ENCODE results near the gene AK3. TPM values are rescaled to one million over a fixed set of nuclear protein-coding genes. Genes with fewer than 3 reads are reported as not detected.

AK3 gene
- total RNA-seq, 6 donors from 2014 or later: 33.2 to 81.2 (median 51.7) TPM

DNA sequence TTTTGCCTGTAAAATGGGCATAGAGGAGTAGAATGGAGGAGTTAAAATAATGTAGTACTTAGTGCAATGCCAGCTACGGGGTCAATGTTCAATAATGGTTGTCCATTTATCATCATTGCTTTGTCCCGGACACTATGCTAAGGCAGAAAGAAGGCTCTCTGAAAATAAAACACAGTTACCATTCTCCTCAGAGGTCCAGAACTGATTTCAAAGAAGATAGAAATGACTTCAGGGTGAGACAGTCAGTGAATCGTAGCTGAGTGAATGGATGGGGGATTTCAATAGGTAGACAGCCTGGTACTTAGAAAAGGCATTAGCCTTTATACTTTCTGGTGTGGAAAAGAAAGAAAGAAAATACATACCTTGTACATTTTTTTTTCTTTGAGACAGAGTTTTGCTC, 1.2 kb upstream of the AK3 start:
- WGBS, 2 donors: 42 to 64% methylated on average over 3 of the region's 3 CpGs
- H3K27me3 ChIP-seq: no peaks in the 10 kb centered on the region
- H3K36me3 ChIP-seq: no peaks in the 10 kb centered on the region
- H3K9me3 ChIP-seq: no peaks in the 10 kb centered on the region
- ATAC-seq (ENCODE audit: low FRiP score in 2 of 2) (no peak), DNase-seq (no peak)
- H3K4me1 ChIP-seq: peaks cover 10 to 29% (median 21%) of the 10 kb centered on the region in 4 donors
- H3K4me3 ChIP-seq: peak overlapping the region in 2 of 4 donors; percentile 88 to 95
- peak overlapping the region; percentile 84 to 98 (median 96) for H3K27ac ChIP-seq
- TF ChIP-seq POLR2A (IDR thresholded peaks at IDR 0.05) (no peak), POLR2AphosphoS5 (IDR thresholded peaks at IDR 0.05) (no peak), EP300 (IDR thresholded peaks at IDR 0.05) (no peak), CTCF (IDR thresholded peaks at IDR 0.05) (no peak)

DNA sequence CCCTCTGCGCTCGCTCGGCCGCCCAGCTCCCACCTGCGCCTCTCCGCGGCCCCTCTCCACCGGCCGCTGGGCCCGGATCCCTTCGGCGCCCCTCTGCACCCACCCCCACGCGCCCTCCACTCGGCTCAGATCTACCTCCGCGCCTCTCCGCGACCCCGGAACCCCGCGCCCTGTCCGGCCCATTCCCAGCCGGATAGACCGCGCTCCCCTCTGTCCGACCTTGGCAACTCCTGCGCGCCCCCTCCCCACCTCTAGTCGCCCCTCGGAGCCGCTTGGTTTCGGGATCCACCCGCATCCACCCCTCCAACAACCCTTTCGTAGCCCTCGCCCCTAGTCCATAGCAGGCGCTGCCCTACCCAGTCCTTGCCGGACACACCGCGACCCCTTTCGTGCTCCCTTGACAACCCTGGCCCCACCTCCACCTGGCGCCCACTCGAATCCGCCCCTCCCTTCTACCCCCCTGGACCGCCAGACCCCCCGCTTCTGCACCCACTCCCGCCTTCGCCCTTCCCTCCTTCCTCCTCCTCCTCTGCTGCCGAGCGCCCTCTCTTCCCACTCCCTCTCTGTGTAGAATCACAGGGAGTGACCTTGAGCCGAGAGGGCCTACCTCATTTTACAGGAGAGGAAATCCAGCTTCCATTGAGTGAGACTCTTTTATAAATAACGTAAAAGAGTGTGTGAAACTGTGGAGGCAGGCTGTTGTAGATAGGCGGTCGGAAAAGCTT, 525 bp upstream of the AK3 start:
- Histone ChIP-seq H3K4me1 (peaks cover 10 to 29% (median 21%) of the 10 kb centered on the region in 4 donors), H3K27me3 (no peaks in the 10 kb centered on the region), H3K9me3 (no peaks in the 10 kb centered on the region), H3K4me3 (peak overlapping the region; percentile 87 to 97 (median 92)), H3K36me3 (no peaks in the 10 kb centered on the region), H3K27ac (peak overlapping the region; percentile 84 to 98 (median 96))
- peak in 1 of 2 donors; percentile 43 for DNase-seq
- peak; percentile 62 to 63 for ATAC-seq (ENCODE audit: low FRiP score in 2 of 2)
- 2 to 3% methylated on average over 39 to 44 of the region's 54 CpGs for WGBS, 2 donors
- no peak for TF ChIP-seq CTCF (IDR thresholded peaks at IDR 0.05)
- no peak for TF ChIP-seq POLR2AphosphoS5 (IDR thresholded peaks at IDR 0.05)
- no peak for TF ChIP-seq EP300 (IDR thresholded peaks at IDR 0.05)
- TF ChIP-seq POLR2A (IDR thresholded peaks at IDR 0.05): no peak

DNA sequence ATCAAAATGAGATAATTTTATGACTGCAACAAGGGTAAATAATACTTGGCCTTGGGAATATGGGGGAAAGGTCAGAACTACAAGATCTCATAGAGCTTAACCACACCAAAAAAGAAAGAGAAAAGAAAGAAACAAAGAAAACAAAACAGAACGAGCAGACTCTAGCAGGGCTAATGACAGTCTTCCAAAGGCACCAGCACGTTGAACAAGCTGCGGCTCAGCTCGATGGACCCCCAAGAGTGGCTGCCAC, 689 bp downstream of the AK3 start:
- no peak for TF ChIP-seq POLR2A (IDR thresholded peaks at IDR 0.05)
- TF ChIP-seq POLR2AphosphoS5 (IDR thresholded peaks at IDR 0.05): no peak
- TF ChIP-seq CTCF (IDR thresholded peaks at IDR 0.05): no peak
- no peak for TF ChIP-seq EP300 (IDR thresholded peaks at IDR 0.05)
- no peak for ATAC-seq (ENCODE audit: low FRiP score in 2 of 2)
- 0 to 1% methylated on average over 4 of the region's 4 CpGs for WGBS, 2 donors
- Histone ChIP-seq H3K27me3 (no peaks in the 10 kb centered on the region), H3K36me3 (no peaks in the 10 kb centered on the region), H3K27ac (peak overlapping the region; percentile 84 to 98 (median 96)), H3K4me3 (peak overlapping the region; percentile 87 to 97 (median 92)), H3K4me1 (peaks cover 10 to 29% (median 21%) of the 10 kb centered on the region in 4 donors), H3K9me3 (no peaks in the 10 kb centered on the region)
- DNase-seq: no peak

DNA sequence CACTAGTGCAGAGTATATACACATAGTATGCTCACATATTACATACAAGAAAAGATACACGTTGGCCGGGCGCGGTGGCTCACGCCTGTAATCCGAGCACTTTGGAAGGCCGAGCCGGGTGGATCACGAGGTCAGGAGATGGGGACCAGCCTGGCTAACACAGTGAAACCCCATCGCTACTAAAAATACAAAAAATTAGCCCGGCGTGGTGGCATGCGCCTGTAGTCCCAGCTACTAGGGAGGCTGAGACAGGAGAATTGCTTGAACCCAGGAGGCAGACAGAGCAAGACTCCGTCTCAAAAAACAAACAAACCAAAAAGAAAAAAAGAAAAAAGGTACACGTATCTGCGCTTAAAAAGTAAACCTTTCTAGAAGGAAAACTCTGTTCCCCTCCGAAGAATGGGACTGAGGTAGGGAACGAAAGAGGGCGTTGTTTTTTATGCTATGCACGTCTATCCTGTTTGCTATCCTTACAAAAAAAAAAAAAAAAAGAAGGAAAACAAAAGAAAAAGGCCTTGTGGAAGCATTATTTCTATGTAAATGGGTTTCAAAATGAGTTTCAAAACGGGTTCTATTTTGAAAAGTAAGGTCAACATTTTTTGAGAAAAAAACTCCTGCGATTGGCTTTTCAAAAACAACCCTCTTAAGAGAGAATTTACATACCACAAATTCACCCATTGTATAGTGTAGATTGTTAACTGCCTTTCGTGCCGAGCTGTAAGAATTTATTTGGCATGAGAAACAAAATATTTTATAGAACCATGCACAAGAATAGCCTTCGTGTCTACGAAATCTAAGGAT, 1.2 kb downstream of the AK3 start:
- no peaks in the 10 kb centered on the region for H3K36me3 ChIP-seq
- no peaks in the 10 kb centered on the region for H3K9me3 ChIP-seq
- H3K27ac ChIP-seq: peak overlapping the region; percentile 84 to 98 (median 96)
- peak overlapping the region; percentile 87 to 97 (median 92) for H3K4me3 ChIP-seq
- TF ChIP-seq POLR2A (IDR thresholded peaks at IDR 0.05) (no peak), CTCF (IDR thresholded peaks at IDR 0.05) (no peak), POLR2AphosphoS5 (IDR thresholded peaks at IDR 0.05) (no peak), EP300 (IDR thresholded peaks at IDR 0.05) (no peak)
- DNase-seq (peak; percentile 47 to 50), ATAC-seq (ENCODE audit: low FRiP score in 2 of 2) (no peak)
- 22 to 26% methylated on average over 26 of the region's 26 CpGs for WGBS, 2 donors
- H3K27me3 ChIP-seq: no peaks in the 10 kb centered on the region
- peaks cover 10 to 29% (median 21%) of the 10 kb centered on the region in 4 donors for H3K4me1 ChIP-seq

All from upper lobe of left lung (tissue), 6 donors.